Measurements from ENCODE around the gene TBL2.
"Not testable (repeated sequence)": the region's sequence is repeated elsewhere in the genome, so short reads cannot be mapped to it uniquely, and the experiment has no call there.

The TBL2 gene

DNA sequence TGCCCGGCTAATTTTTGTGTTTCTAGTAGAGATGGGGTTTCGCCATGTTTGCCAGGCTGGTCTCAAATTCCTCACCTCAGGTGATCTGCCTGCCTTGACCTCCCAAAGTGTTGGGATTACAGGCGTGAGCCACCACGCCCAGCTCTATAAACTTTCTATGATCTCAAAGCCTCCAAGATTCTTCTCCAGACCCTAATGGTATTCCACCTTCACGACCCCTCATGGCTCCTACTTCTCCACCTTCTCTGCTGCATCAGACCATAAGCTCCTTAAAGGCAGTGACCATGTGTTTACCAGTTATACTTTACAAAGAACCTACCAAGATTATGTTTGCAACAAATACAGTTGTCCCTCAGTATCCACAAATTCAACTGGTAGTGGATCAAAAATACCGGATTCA, 46.2 kb downstream of the TBL2 start:
- Histone ChIP-seq H3K27me3 (replicated peaks; ENCODE audit: control insufficient read depth, insufficient read depth, low read length) (no peaks in the 10 kb centered on the region), H3K4me3 (replicated peaks; ENCODE audit: low read depth, low read length) (no peak overlapping the region), H3K36me3 (ENCODE audit: control insufficient read depth, insufficient read depth, low read length) (peaks cover 8% of the 10 kb centered on the region)
- no peak for TF ChIP-seq CTCF (IDR thresholded peaks at IDR 0.05; ENCODE audit: insufficient read depth, low read length, poor library complexity, severe bottlenecking)
- no peak for DNase-seq (ENCODE audit: extremely low read depth, insufficient read length)

- no peak overlapping the region for H3K4me3 ChIP-seq (replicated peaks; ENCODE audit: low read depth, low read length)
- no peaks in the 10 kb centered on the region for H3K27me3 ChIP-seq (replicated peaks; ENCODE audit: control insufficient read depth, insufficient read depth, low read length)
- no peaks in the 10 kb centered on the region; the same call in 1 of the 2 replicates for H3K36me3 ChIP-seq (ENCODE audit: control insufficient read depth, insufficient read depth, low read length)
- TF ChIP-seq CTCF (IDR thresholded peaks at IDR 0.05; ENCODE audit: insufficient read depth, low read length, poor library complexity, severe bottlenecking), result no peak
- DNase-seq (ENCODE audit: extremely low read depth, insufficient read length), result no peak
Observed at GRCh38 chr7:73530800-73531199, 47.6 kb downstream of the TBL2 start.

DNA sequence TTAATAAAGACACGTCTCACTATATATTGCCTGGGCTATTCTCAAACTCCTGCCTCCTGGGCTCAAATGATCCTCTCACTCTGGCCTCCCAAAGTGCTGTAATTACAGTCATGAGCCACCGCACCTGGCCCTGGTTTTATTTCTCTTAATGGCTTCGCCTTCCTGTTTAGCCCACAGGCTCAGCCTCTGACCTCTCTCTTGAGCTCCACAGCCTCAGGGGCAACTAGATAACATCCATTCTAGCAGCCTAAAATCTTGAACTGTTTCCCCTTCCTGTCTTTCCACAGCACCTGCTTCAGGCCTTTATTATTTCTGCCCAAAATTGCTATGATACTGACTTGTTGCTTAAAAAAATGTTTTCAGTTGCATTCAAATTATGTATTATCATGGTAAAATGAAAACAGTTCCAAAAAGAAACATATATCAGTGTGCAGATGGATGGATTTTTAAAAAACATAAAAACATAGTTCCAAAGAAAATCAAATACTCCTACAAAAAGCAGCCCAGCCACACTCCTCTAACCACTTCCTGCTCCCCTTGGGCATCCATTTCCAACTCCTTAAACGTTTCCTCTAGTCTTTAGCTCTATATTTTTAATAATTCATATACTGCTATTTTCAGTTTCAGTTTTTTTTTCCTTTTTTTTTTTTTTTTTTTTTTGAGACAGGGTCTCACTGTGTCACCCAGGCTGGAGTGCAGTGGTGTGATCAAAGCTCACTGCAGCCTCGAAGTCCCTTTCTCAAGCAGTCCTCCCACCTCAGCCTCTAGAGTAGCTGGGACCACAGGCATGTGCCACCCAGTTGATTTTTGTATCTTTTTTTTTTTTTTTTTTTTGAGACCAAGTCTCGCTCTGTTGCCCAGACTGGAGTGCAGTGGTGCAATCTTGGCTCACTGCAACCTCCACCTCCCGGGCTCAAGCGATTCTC, 51.2 kb downstream of the TBL2 start:
- no peaks in the 10 kb centered on the region for H3K36me3 ChIP-seq (ENCODE audit: control insufficient read depth, insufficient read depth, low read length)
- DNase-seq (ENCODE audit: extremely low read depth, insufficient read length), result no peak
- TF ChIP-seq CTCF (IDR thresholded peaks at IDR 0.05; ENCODE audit: insufficient read depth, low read length, poor library complexity, severe bottlenecking), result no peak
- H3K4me3 ChIP-seq (replicated peaks; ENCODE audit: low read depth, low read length), result no peak overlapping the region
- no peaks in the 10 kb centered on the region for H3K27me3 ChIP-seq (replicated peaks; ENCODE audit: control insufficient read depth, insufficient read depth, low read length)

DNA sequence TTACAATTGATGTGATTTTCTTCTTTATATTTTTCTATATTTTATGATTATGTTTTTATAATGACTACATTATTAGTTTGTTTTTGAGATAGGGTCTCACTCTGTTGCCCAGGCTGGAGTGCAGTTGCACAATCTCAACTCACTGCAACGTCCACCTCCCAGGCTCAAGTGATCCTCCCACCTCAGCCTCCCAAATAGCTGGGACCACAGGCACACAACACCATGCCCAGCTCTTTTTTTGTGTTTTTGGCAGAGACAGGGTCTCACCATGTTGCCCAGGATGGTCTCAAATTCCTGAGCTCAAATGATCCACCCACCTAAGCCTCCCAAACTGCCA, 52.3 kb downstream of the TBL2 start:
- not testable (repeated sequence) for DNase-seq (ENCODE audit: extremely low read depth, insufficient read length); H3K36me3 ChIP-seq (ENCODE audit: control insufficient read depth, insufficient read depth, low read length); H3K27me3 ChIP-seq (replicated peaks; ENCODE audit: control insufficient read depth, insufficient read depth, low read length); H3K4me3 ChIP-seq (replicated peaks; ENCODE audit: low read depth, low read length)

GRCh38 chr7:73522105-73522872, 56.1 kb downstream of the TBL2 start, which contains the start of gene BAZ1B:
BAZ1B (minus strand) TSS chr7:73522293; CDS start chr7:73521933, 360 bp downstream.
- no peak for TF ChIP-seq CTCF (IDR thresholded peaks at IDR 0.05; ENCODE audit: insufficient read depth, low read length, poor library complexity, severe bottlenecking)
- DNase-seq (ENCODE audit: extremely low read depth, insufficient read length), result peak; percentile 100
- H3K36me3 ChIP-seq (ENCODE audit: control insufficient read depth, insufficient read depth, low read length), result no peaks in the 10 kb centered on the region
- peak within 1 kb of the TSS; percentile 91 for H3K4me3 ChIP-seq (replicated peaks; ENCODE audit: low read depth, low read length)
- H3K27me3 ChIP-seq (replicated peaks; ENCODE audit: control insufficient read depth, insufficient read depth, low read length), result no peaks in the 10 kb centered on the region

- no peak for TF ChIP-seq CTCF (IDR thresholded peaks at IDR 0.05; ENCODE audit: insufficient read depth, low read length, poor library complexity, severe bottlenecking)
- Histone ChIP-seq H3K36me3 (ENCODE audit: control insufficient read depth, insufficient read depth, low read length) (peaks cover 2% of the 10 kb centered on the region), H3K27me3 (replicated peaks; ENCODE audit: control insufficient read depth, insufficient read depth, low read length) (no peaks in the 10 kb centered on the region), H3K4me3 (replicated peaks; ENCODE audit: low read depth, low read length) (peak overlapping the region; percentile 91)
- no peak for DNase-seq (ENCODE audit: extremely low read depth, insufficient read length)
Observed at GRCh38 chr7:73521636-73522104, 56.7 kb downstream of the TBL2 start.
